Kidney epithelial cell (primary cell): ENCODE data around the gene ATP6V0D1. TPM values are rescaled to one million over a fixed set of nuclear protein-coding genes. Genes with fewer than 3 reads are reported as not detected.
A peak's percentile ranks its signal among the peaks of the same experiment; 100 is the strongest.

ENCODE experiments used
- DNase-seq: peaks from one replicate; pipeline ENCODE4 v3.0.0-alpha.2; 2010; ENCODE audit warnings: low read depth
- H3K27me3 ChIP-seq: 2 replicates; pipeline ENCODE4 v1.6.0; 2011; ENCODE audit warnings: low read length; ENCODE audit not compliant: control insufficient read depth, insufficient read depth
- H3K36me3 ChIP-seq: 2 replicates; pipeline ENCODE4 v1.5.1; 2011; ENCODE audit warnings: low read length; ENCODE audit not compliant: control insufficient read depth, insufficient read depth
- H3K4me3 ChIP-seq: 2 replicates; pipeline ENCODE4 v1.5.1; 2011; ENCODE audit warnings: low read depth, mild to moderate bottlenecking, control low read depth, low read length
- total RNA-seq: library from RNA; depleted of rRNA; stranded (reverse); fragments of >200 nt; gene quantifications from 2 replicates; pipeline ENCODE4 v1.2.3, GENCODE V29; 2015
- TF ChIP-seq, protein P1 (sequence below): IDR thresholded peaks from 2 replicates; pipeline ENCODE4 v1.5.1; 2011; ENCODE audit warnings: mild to moderate bottlenecking, moderate library complexity, low read length, control low read depth, inconsistent platforms; ENCODE audit not compliant: insufficient read depth, poor library complexity, severe bottlenecking

ATP6V0D1 gene
- total RNA-seq, 1 donor from 2014 or later, result 157 TPM

DNA sequence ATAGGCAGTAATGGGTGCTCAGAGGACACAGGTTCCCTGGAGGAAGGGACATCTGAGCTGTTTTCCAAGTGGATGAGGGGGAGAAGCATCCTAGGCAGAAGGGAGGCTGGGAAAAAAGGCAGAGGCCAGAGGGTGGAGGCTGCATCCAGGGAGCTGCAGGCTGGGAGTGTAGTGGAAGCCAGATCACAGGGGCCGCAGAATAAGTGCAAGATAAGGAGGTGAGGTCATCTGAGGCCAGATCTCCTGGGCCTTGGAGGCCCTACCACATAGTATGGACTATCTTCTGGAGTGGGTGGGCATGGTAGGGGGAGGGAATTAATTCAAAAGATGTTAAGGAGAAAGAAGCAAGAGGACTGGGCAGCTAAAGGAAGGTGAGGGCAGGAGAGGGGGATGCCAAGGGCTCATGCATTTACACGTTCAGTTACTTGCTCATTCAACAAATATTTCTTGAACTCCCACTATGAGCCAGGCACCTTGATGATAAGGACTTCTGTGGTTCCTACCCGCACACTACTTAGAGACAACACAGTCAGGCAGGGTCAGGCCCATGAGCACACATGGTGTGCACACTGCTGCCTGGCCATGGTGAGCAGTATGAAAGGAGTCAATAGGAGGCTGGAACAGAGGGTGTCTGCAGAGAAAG lies 45.3 kb upstream of the ATP6V0D1 start:
- H3K36me3 ChIP-seq, result no peaks in the 10 kb centered on the region
- H3K27me3 ChIP-seq, result no peaks in the 10 kb centered on the region
- TF ChIP-seq, protein P1, sequence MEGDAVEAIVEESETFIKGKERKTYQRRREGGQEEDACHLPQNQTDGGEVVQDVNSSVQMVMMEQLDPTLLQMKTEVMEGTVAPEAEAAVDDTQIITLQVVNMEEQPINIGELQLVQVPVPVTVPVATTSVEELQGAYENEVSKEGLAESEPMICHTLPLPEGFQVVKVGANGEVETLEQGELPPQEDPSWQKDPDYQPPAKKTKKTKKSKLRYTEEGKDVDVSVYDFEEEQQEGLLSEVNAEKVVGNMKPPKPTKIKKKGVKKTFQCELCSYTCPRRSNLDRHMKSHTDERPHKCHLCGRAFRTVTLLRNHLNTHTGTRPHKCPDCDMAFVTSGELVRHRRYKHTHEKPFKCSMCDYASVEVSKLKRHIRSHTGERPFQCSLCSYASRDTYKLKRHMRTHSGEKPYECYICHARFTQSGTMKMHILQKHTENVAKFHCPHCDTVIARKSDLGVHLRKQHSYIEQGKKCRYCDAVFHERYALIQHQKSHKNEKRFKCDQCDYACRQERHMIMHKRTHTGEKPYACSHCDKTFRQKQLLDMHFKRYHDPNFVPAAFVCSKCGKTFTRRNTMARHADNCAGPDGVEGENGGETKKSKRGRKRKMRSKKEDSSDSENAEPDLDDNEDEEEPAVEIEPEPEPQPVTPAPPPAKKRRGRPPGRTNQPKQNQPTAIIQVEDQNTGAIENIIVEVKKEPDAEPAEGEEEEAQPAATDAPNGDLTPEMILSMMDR, result no peak
- no peak for DNase-seq
- H3K4me3 ChIP-seq, result no peak overlapping the region

GRCh38 chr16:67525176-67525860 lies 44.4 kb upstream of the ATP6V0D1 start:
- no peak overlapping the region for H3K4me3 ChIP-seq
- no peak for DNase-seq
- TF ChIP-seq, protein P1, result peak; percentile 14
- H3K27me3 ChIP-seq, result no peaks in the 10 kb centered on the region
- no peaks in the 10 kb centered on the region for H3K36me3 ChIP-seq

- DNase-seq, result peak; percentile 84
- Histone ChIP-seq H3K4me3 (peak overlapping the region; percentile 39), H3K36me3 (no peaks in the 10 kb centered on the region), H3K27me3 (no peaks in the 10 kb centered on the region)
- TF ChIP-seq, protein P1, result peak; percentile 99
Measured at GRCh38 chr16:67521095-67521804, 40.3 kb upstream of the ATP6V0D1 start.

DNA sequence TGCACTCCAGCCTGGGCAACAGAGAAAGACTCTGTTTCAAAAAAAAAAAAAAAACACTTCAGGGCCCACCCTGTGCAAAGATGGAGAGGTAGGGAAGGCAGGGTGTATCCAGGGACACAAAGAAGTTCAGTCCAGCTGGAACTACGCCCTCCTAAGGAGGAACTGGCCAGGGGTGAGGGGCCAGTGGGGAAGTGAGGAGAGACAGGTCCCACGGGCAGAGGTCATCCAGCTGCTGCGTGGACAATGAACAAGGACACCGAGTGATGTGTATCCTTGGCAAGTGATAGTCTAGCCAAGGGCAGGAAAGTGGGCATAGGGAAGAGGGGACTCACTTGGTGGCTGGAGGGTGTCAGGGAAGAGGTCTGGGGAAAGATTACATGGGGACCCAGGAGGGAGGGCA lies 38.3 kb upstream of the ATP6V0D1 start:
- H3K4me3 ChIP-seq, result no peak overlapping the region
- no peak for DNase-seq
- no peaks in the 10 kb centered on the region for H3K36me3 ChIP-seq
- TF ChIP-seq, protein P1, result no peak
- H3K27me3 ChIP-seq, result no peaks in the 10 kb centered on the region

DNA sequence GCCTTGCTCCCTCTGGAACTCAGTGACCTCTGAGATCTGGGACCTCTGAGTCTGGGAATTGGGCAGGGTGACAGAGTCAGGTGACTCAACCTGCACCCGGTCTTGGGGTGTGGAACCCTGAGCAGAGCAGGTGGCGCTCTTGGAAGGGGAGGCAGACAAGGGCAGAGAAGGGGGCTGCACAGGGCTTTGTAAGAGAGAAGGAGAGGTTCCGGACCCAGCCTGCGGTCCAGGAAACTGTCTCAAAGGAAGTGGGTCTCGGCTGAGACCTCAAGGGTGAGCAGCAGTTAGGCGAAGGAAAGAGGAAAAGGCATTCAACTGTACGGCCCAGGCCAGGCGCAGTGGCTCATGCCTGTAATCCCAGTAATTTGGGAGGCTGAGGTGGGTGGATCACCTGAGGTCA lies 37.7 kb upstream of the ATP6V0D1 start:
- H3K4me3 ChIP-seq, result no peak overlapping the region
- TF ChIP-seq, protein P1, result no peak

More for the DNA sequence above, 37.7 kb upstream of the ATP6V0D1 start:
- DNase-seq, result no peak
- Histone ChIP-seq H3K27me3 (no peaks in the 10 kb centered on the region), H3K36me3 (no peaks in the 10 kb centered on the region)
